Measurements from ENCODE around the gene METTL25. TPM values are rescaled to one million over a fixed set of nuclear protein-coding genes. Genes with fewer than 3 reads are reported as not detected.

Gene METTL25
- total RNA-seq, 4 donors from 2014 or later = 10.2 to 20.0 (median 14.4) TPM

DNA sequence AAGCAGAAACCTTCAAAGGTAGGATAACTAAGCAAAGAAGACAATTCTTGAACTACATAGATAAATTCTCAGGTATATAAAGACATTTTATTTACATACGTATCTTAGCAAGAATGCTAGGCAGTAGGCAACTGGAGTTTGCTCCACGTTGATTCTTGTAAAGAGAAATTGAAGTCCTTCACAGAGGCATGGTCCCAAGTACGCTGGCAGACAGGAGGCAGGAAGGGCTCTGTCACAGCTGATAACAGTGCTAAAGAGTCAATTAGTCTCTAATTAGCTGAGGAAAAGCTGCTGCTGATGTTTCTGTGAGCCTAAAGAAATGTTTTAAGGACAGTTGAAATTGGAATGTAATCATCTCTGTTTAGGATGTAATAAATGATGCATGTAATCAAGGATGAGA, 146.8 kb downstream of the METTL25 start:
- TF ChIP-seq, protein P1, sequence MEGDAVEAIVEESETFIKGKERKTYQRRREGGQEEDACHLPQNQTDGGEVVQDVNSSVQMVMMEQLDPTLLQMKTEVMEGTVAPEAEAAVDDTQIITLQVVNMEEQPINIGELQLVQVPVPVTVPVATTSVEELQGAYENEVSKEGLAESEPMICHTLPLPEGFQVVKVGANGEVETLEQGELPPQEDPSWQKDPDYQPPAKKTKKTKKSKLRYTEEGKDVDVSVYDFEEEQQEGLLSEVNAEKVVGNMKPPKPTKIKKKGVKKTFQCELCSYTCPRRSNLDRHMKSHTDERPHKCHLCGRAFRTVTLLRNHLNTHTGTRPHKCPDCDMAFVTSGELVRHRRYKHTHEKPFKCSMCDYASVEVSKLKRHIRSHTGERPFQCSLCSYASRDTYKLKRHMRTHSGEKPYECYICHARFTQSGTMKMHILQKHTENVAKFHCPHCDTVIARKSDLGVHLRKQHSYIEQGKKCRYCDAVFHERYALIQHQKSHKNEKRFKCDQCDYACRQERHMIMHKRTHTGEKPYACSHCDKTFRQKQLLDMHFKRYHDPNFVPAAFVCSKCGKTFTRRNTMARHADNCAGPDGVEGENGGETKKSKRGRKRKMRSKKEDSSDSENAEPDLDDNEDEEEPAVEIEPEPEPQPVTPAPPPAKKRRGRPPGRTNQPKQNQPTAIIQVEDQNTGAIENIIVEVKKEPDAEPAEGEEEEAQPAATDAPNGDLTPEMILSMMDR (IDR thresholded peaks at IDR 0.05) = no peak
- ATAC-seq (ENCODE audit: low FRiP score) = no peak
- DNase-seq (ENCODE audit: low spot score) = no peak

DNA sequence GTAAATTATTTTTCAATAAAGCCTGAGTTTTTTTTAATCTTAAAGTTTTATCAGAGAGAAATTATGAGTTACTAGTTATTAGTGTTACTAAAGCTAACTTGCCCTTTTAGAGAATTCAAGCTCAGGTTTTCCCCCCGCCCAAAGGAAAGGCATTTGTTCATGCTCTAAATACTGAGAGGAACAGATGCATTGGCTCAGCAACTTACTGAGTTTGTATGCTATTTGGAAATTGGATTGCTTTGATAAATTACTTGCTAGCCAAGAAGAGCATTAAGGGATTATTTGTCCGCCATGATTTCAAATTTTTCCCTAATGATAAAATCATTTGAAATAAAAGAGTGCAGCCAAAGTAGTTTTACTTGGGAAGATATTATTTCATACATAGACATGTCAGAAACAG, 149.4 kb downstream of the METTL25 start:
- no peak for ATAC-seq (ENCODE audit: low FRiP score)
- DNase-seq (ENCODE audit: low spot score) = no peak
- TF ChIP-seq, protein P1 (IDR thresholded peaks at IDR 0.05) = no peak

DNA sequence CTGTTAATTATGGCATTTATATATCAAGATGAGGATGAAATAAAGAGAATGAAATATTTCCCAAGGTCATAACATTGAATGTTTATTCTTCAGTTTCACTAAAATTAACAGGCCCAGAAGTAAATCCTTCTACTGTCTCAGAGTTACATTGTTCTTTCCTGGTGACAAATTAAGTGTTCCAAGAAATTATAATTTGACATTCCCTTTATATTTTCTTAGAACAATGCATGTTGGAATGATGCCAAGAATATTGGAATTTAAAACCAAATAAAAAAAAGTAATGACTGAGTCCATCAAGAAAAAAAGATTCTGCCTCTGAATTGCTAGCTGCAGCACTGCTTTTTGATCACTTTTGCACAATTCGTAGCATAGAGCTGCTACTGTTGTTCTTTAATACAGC, 152.1 kb downstream of the METTL25 start:
- DNase-seq (ENCODE audit: low spot score) = no peak
- no peak for ATAC-seq (ENCODE audit: low FRiP score)
- TF ChIP-seq, protein P1 (IDR thresholded peaks at IDR 0.05) = no peak

DNA sequence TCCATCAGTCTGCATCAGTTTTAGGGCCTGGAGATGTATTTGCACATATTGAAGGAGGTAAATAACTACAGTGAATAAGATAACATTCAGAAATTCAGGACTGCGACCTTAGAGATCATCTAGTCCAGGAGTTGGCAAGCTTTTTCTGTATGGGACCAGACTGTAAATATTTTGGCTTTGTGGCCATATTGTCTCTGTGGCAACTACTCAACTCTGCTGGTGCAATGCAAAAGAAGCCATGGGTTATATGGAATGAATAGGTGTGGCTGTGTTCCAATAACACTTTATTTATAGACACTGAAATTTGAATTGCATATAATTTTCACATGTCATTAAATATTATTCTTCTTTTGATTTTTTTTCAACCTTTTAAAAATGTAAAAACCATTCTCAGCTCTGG, 156.6 kb downstream of the METTL25 start:
- TF ChIP-seq, protein P1 (IDR thresholded peaks at IDR 0.05) = no peak
- no peak for DNase-seq (ENCODE audit: low spot score)
- no peak for ATAC-seq (ENCODE audit: low FRiP score)

DNA sequence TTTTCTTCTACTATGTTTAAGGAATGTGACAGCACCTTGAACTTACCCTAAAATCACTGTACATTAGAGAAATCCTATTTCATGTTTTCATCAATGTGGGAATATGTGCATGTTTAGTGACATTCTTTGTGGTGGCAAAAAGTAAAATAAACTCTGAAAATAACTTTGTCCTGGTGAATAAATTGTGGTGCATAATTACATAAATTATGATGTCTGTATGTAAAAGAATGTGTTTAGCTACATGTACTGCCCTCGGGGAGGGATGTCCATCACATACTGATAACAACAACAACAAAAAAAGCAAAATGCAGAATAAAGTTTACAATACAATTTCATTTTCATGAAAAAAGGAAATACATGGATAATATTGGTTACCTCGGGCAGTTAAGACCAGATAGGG, 157.3 kb downstream of the METTL25 start:
- ATAC-seq (ENCODE audit: low FRiP score) = no peak
- TF ChIP-seq, protein P1 (IDR thresholded peaks at IDR 0.05) = no peak

DNA sequence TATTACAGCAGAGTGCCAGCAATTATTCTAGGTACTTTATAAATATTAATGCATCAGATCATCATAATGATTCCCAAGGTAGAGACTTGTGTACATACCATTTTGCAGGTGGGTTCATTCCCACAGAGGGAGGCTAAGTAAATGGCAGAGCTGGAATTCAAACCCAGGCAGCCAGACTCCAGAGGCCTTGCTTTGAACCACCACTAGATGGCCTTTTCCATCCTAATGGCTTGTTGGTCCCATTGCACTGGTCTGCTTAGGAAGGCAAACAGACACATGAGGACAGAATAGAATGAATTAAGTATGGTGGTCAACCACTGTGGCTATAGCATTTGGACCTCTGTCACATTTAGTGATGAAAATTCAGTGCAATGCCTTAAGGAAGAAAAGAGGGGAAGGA, 158.7 kb downstream of the METTL25 start:
- DNase-seq (ENCODE audit: low spot score) (no peak), ATAC-seq (ENCODE audit: low FRiP score) (no peak)
- TF ChIP-seq, protein P1 (IDR thresholded peaks at IDR 0.05) = no peak

More for the DNA sequence above, 157.3 kb downstream of the METTL25 start:
- no peak for DNase-seq (ENCODE audit: low spot score)

DNA sequence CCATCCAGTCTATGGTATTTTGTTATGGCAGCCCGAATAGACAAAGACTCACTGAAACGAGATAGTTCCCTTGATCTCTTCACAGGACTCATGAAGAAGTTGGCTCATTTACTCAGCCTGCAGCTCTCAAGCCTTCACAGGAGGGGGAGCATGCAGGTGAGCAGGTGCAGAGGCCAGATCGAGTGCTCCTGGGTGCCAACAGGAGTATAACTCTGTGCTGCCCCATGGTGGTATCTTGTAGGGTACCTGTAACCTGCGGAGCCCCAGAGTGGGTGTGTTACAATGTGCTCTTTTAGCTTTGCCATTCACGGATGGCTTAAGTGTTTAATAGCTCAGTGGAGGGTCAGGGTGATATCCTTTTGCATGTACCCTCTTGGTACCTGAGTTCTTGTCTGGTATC, 159.5 kb downstream of the METTL25 start:
- DNase-seq (ENCODE audit: low spot score) (no peak), ATAC-seq (ENCODE audit: low FRiP score) (no peak)
- TF ChIP-seq, protein P1 (IDR thresholded peaks at IDR 0.05) = no peak

All from omental fat pad (tissue), 4 donors.